Thymus (tissue), 11 donors: ENCODE results near the gene SLIT1. TPM values are rescaled to one million over a fixed set of nuclear protein-coding genes. Genes with fewer than 3 reads are reported as not detected.

Source experiments
- DNase-seq, 9 donors: peaks; one replicate each; pipeline ENCODE4 v3.0.0-alpha.2; 2013; ENCODE audit warnings: low spot score in 9 of 9, low read depth in 6 of 9, missing footprints in 1 of 9
- H3K27ac ChIP-seq, 2 donors: one replicate each; pipeline ENCODE4 v1.5.1; 2013; ENCODE audit warnings: control low read depth in 1 of 2, low read depth in 1 of 2, low read length in 1 of 2, mild to moderate bottlenecking in 1 of 2, moderate library complexity in 1 of 2
- H3K27me3 ChIP-seq, 2 donors: one replicate each; pipeline ENCODE4 v1.5.1; 2013; ENCODE audit warnings: low read length in 1 of 2; ENCODE audit not compliant: control insufficient read depth in 2 of 2, insufficient read depth in 1 of 2
- H3K36me3 ChIP-seq, 2 donors: one replicate each; pipeline ENCODE4 v1.5.1; 2013; ENCODE audit warnings: low read length in 1 of 2, mild to moderate bottlenecking in 1 of 2, moderate library complexity in 1 of 2; ENCODE audit not compliant: control insufficient read depth in 2 of 2, insufficient read depth in 2 of 2
- H3K4me1 ChIP-seq, 2 donors: one replicate each; pipeline ENCODE4 v1.5.1; 2013; ENCODE audit warnings: low read length in 2 of 2; ENCODE audit not compliant: control insufficient read depth in 2 of 2, insufficient read depth in 2 of 2
- H3K4me3 ChIP-seq, 2 donors: one replicate each; pipeline ENCODE4 v1.5.1; 2013; ENCODE audit warnings: low read length in 2 of 2, control low read depth in 1 of 2, mild to moderate bottlenecking in 1 of 2
- H3K9me3 ChIP-seq, 2 donors: one replicate each; pipeline ENCODE4 v1.5.1; 2013; ENCODE audit warnings: low read length in 1 of 2, mild to moderate bottlenecking in 1 of 2; ENCODE audit not compliant: control insufficient read depth in 2 of 2, insufficient read depth in 1 of 2
- WGBS: extraction: QIAGEN DNeasy Blood & Tissue Kit; methylation state at CpG from one replicate; pipeline ENCODE4 v1.1.7; 2013; 5-methylcytosine and 5-hydroxymethylcytosine counted together
- polyA plus RNA-seq: library from polyadenylated mRNA; stranded (reverse); fragments of 200-250 nt; gene quantifications from one replicate; pipeline ENCODE4 v1.2.3, GENCODE V29; 2013
- total RNA-seq: library from RNA; stranded (reverse); fragments of 120-200 nt; gene quantifications from one replicate; pipeline ENCODE4 v1.2.4, GENCODE V29; 2013
- donor health status: healthy.

SLIT1 gene
- total and polyA plus RNA-seq, 2 donors, result 1.0 to 5.9 TPM

DNA sequence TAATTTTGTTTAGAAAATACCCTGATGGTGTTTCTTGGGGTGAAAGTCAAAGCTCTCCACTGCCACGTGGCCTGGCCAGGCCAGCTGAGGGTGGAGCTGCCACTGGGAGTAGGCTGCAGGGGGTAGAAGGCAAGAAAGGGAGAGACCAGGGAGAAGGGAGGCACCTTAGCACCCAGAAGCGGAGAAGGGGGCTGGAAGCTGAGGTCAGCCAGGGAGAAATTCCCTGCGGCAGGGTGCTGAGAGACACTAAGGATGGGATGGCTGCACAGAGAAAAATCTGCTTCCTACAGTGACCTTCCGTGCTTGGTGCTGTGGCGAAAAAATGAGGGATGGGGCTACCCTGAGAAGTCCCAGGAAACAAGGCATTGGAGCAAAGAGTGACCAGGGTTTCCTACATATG, 143.7 kb downstream of the SLIT1 start:
- WGBS, result 97% methylated on average over 5 of the region's 5 CpGs
- no peak for DNase-seq
- H3K9me3 ChIP-seq, result no peaks in the 10 kb centered on the region

DNA sequence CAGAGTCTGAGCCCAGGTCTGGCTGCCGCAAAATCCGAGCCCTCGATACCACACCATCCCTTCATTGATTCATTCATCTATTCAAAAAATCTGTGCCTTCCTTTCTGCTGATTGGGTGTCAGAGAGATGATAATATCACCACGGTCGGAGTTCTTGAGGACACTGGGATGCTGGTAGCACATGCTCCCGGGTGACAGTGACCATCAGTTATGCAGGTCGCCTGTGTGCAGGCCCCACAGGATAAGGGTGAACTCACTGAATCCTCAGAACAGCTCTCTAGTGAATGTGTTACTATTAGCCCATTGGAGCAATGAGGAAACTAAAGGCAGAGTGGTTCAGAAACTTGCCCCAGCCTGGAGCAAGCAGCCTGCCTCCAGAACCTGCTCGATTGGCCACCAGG, 145.1 kb downstream of the SLIT1 start:
- 95% methylated on average over 8 of the region's 8 CpGs for WGBS
- no peaks in the 10 kb centered on the region for H3K27me3 ChIP-seq
- H3K4me1 ChIP-seq, result peaks cover 0 to 9% of the 10 kb centered on the region in 2 donors
- no peak overlapping the region for H3K27ac ChIP-seq
- peaks cover 9 to 60% of the 10 kb centered on the region in 2 donors for H3K36me3 ChIP-seq
- no peak for DNase-seq
- no peaks in the 10 kb centered on the region for H3K9me3 ChIP-seq
- no peak overlapping the region for H3K4me3 ChIP-seq

More for the DNA sequence above, 143.7 kb downstream of the SLIT1 start:
- H3K4me3 ChIP-seq, result no peak overlapping the region
- no peaks in the 10 kb centered on the region for H3K27me3 ChIP-seq
- H3K36me3 ChIP-seq, result peaks cover 13 to 66% of the 10 kb centered on the region in 2 donors
- peaks cover 0 to 9% of the 10 kb centered on the region in 2 donors for H3K4me1 ChIP-seq
- no peak overlapping the region for H3K27ac ChIP-seq

- peaks cover 9 to 56% of the 10 kb centered on the region in 2 donors for H3K36me3 ChIP-seq
- DNase-seq, result no peak
- no peak overlapping the region for H3K4me3 ChIP-seq
- H3K27me3 ChIP-seq, result no peaks in the 10 kb centered on the region
- 98% methylated on average over 9 of the region's 9 CpGs for WGBS
- H3K27ac ChIP-seq, result no peak overlapping the region
- peaks cover 0 to 9% of the 10 kb centered on the region in 2 donors for H3K4me1 ChIP-seq
- H3K9me3 ChIP-seq, result no peaks in the 10 kb centered on the region
Observed at GRCh38 chr10:97040248-97040584, 145.5 kb downstream of the SLIT1 start.

DNA sequence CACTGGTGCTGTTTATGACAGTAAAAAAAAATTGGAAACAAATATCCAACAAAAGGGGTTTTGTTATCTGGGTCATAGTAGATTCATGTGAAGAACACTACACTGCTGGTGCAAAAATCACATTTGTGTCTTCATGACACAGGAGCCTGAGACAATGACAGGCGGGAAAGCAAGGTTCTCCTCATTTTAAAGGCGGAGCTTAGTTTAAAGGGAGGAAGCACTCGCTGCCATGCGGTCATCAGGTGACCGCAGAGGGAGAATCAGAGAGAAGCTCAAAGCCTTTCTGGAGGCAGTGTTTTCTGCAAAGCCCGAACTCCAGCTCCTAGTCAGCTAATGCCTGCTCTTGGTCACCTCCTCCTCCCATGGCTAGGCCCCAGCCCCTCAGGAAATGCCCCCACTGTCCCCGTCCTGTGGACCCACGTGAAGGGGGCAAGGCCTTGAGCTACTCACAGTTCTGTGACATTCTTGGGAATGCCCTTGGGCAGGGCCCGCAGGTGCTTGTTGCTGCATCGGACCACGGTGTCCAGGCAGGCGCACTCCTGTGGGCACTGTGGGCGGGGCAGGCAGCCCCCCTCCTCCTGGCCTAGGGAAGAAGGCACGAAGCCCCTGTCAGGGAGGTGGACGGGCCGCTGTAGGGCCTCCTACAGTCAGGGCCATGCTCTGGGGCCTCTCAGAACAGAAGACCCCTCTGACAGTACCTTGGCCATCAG, 146.1 kb downstream of the SLIT1 start:
- no peak for DNase-seq

DNA sequence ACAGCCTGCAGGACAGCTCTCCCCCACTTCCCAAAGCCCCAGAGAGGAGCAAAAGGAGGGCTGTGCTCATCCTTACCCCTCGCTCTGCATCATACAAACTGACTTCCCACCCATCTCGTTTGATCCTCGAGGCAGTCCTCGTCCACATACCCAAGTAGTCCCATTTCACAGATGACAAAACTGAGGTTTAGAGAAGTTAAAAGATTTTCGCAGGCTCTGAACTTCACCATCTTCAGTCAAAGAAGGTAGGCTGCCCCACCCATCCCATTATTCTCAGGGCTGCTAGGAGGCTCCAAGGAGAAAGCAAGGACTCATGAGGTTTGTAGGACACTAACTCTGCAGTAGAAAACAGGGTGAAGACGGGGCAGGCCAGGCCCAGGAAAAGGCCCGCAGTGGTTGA, 147.1 kb downstream of the SLIT1 start:
- DNase-seq, result no peak
- 97% methylated on average over 7 of the region's 7 CpGs for WGBS
- Histone ChIP-seq H3K36me3 (peaks cover 9 to 54% of the 10 kb centered on the region in 2 donors), H3K4me1 (peaks cover 0 to 9% of the 10 kb centered on the region in 2 donors), H3K4me3 (no peak overlapping the region), H3K27me3 (no peaks in the 10 kb centered on the region), H3K27ac (no peak overlapping the region), H3K9me3 (no peaks in the 10 kb centered on the region)

More for the DNA sequence above, 146.1 kb downstream of the SLIT1 start:
- Histone ChIP-seq H3K27ac (no peak overlapping the region), H3K4me1 (peaks cover 0 to 9% of the 10 kb centered on the region in 2 donors), H3K4me3 (no peak overlapping the region), H3K9me3 (no peaks in the 10 kb centered on the region), H3K27me3 (no peaks in the 10 kb centered on the region), H3K36me3 (peaks cover 9 to 54% of the 10 kb centered on the region in 2 donors)
- WGBS, result 92% methylated on average over 16 of the region's 16 CpGs

DNA sequence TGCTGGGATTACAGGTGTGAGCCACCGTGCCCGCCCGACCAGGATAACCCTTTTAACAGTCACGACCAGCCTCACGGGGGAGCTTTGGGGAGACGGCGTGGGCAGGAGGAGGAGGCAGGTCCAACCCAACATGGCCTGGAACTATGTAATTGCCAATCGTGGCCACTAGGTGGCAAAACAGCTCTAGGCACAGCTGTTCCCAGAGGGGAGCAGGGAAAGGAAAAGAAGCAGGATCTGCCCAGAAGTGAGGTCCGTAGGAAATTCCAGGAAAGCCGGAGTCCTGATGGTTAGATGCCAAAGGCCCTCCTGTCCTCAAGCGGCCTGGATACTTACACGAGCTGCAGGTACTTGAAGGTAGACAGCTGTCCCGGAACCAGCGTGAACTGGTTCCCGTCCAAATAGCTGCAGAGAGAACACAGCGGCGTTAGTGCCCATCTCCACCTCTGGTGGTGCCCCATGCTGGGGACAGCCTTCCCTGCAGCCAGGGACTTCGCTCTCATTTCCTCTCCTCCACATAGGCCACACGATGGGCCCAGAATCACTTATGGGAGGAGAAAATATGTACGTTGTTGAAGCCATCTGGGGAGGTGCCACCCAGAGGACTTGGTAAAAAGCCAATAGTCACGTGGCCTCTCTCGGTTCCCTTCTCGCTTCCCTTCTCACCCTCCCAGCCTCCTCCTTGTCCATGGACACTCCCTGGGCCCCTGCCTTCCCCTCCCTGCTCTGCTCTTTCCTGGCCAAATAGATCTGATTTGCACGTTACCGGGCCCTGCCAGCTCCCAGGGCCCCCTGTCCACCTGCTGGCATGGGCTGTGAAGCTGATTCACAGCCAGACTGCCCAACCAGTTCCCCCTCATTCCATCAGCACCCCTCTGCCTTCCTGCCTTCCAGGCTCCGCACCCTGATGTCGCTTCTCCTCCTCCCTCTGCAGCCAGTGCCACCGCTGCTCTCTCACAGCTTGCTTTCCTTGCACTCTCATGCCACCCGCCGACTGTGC, 148.1 kb downstream of the SLIT1 start:
- Histone ChIP-seq H3K27ac (no peak overlapping the region), H3K36me3 (peaks cover 4 to 48% of the 10 kb centered on the region in 2 donors), H3K4me3 (peak overlapping the region; percentile 1 to 22)

GRCh38 chr10:97034958-97035769, 150.6 kb downstream of the SLIT1 start:
- WGBS, result 97% methylated on average over 18 of the region's 18 CpGs
- H3K9me3 ChIP-seq, result no peaks in the 10 kb centered on the region
- peaks cover 0 to 58% of the 10 kb centered on the region in 2 donors for H3K36me3 ChIP-seq
- no peaks in the 10 kb centered on the region for H3K27me3 ChIP-seq
- H3K27ac ChIP-seq, result no peak overlapping the region
- peaks cover 0 to 9% of the 10 kb centered on the region in 2 donors for H3K4me1 ChIP-seq
- no peak for DNase-seq
- no peak overlapping the region for H3K4me3 ChIP-seq

More for the DNA sequence above, 148.1 kb downstream of the SLIT1 start:
- H3K9me3 ChIP-seq, result no peaks in the 10 kb centered on the region
- H3K4me1 ChIP-seq, result peaks cover 0 to 9% of the 10 kb centered on the region in 2 donors
- no peaks in the 10 kb centered on the region for H3K27me3 ChIP-seq
- 28% methylated on average over 30 of the region's 30 CpGs for WGBS
- DNase-seq, result peak; percentile 41 to 79 (median 58)

- H3K9me3 ChIP-seq, result no peaks in the 10 kb centered on the region
- H3K4me1 ChIP-seq, result peaks cover 0 to 9% of the 10 kb centered on the region in 2 donors
- H3K4me3 ChIP-seq, result no peak overlapping the region
- peaks cover 0 to 59% of the 10 kb centered on the region in 2 donors for H3K36me3 ChIP-seq
- H3K27ac ChIP-seq, result no peak overlapping the region
- no peak for DNase-seq
- no peaks in the 10 kb centered on the region for H3K27me3 ChIP-seq
- WGBS, result 93% methylated on average over 7 of the region's 7 CpGs
Observed at GRCh38 chr10:97034301-97034700, 151.5 kb downstream of the SLIT1 start.
